Mesothelial cell of epicardium (in vitro differentiated cells): ENCODE data around the gene ASB15. TPM values are rescaled to one million over a fixed set of nuclear protein-coding genes. Genes with fewer than 3 reads are reported as not detected.

Experiments used
- DNase-seq, 2 experiments: peaks; one replicate each; pipeline ENCODE4 v3.0.0; 2021; ENCODE audit warnings: low spot score in 2 of 2; ENCODE audit not compliant: unreplicated experiment in 2 of 2
- H3K27ac Mint-ChIP-seq: 2 replicates; pipeline ENCODE4 v1.8.0; 2021; ENCODE audit warnings: mixed read lengths
- H3K27me3 Mint-ChIP-seq: 2 replicates; pipeline ENCODE4 v1.8.0; 2021; ENCODE audit warnings: low read depth, mixed read lengths
- H3K36me3 Mint-ChIP-seq: 2 replicates; pipeline ENCODE4 v1.8.0; 2021; ENCODE audit warnings: mixed read lengths
- H3K4me1 Mint-ChIP-seq: 2 replicates; pipeline ENCODE4 v1.8.0; 2021; ENCODE audit warnings: mixed read lengths
- H3K4me3 Mint-ChIP-seq: 2 replicates; pipeline ENCODE4 v1.8.0; 2021; ENCODE audit warnings: mild to moderate bottlenecking, moderate library complexity, mixed read lengths
- H3K9me3 Mint-ChIP-seq: 2 replicates; pipeline ENCODE4 v1.8.0; 2021; ENCODE audit warnings: mixed read lengths
- CTCF ChIP-seq: fragments of 200-600 bp; sonication (generic); IDR thresholded peaks from one replicate; pipeline ENCODE4 v1.5.0; 2021; ENCODE audit warnings: antibody characterized with exemption; ENCODE audit not compliant: unreplicated experiment
- total RNA-seq: library from RNA; stranded (reverse); gene quantifications from 3 replicates; pipeline ENCODE4 v1.2.1, GENCODE V29; 2021

Gene ASB15
- total RNA-seq, 1 donor from 2014 or later: not detected

DNA sequence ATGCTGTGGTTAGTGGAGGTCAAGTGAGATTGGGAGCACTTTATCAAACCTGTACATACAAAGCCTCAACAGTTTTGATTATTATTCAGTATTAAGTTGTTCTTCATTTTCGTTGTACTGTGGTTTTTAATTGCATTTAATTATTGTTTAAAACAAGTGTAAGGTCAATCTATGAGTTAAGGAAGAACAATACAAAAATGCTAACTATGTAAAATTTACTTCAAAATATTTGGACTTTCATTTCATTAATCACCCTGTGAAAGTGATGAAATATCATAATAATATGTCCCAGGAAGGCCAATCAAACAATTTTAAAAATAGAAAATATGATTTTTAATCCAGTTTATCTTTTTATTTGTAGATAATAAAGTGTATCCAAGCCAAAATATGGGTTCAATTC, 30.4 kb upstream of the ASB15 start:
- Mint-ChIP-seq H3K27ac (no peak overlapping the region), H3K4me3 (no peak overlapping the region), H3K36me3 (no peaks in the 10 kb centered on the region), H3K27me3 (no peaks in the 10 kb centered on the region), H3K9me3 (no peaks in the 10 kb centered on the region), H3K4me1 (peaks cover 2% of the 10 kb centered on the region)
- DNase-seq: no peak
- no peak for TF ChIP-seq CTCF

- H3K27ac Mint-ChIP-seq: no peak overlapping the region
- H3K27me3 Mint-ChIP-seq: no peaks in the 10 kb centered on the region
- TF ChIP-seq CTCF: no peak
- DNase-seq: no peak
- no peaks in the 10 kb centered on the region for H3K36me3 Mint-ChIP-seq
- H3K4me3 Mint-ChIP-seq: no peak overlapping the region
- peaks cover 2% of the 10 kb centered on the region for H3K4me1 Mint-ChIP-seq
- no peaks in the 10 kb centered on the region for H3K9me3 Mint-ChIP-seq
These were observed 29.9 kb upstream of the ASB15 start for GRCh38 chr7:123571684-123572083.

GRCh38 chr7:123573341-123573740, 28.3 kb upstream of the ASB15 start:
- Mint-ChIP-seq H3K36me3 (no peaks in the 10 kb centered on the region), H3K9me3 (no peaks in the 10 kb centered on the region), H3K4me3 (no peak overlapping the region), H3K27me3 (peaks cover 2% of the 10 kb centered on the region), H3K27ac (no peak overlapping the region), H3K4me1 (peaks cover 2% of the 10 kb centered on the region)
- DNase-seq: no peak
- TF ChIP-seq CTCF: no peak

GRCh38 chr7:123573896-123574467, 27.6 kb upstream of the ASB15 start:
- Mint-ChIP-seq H3K27me3 (peaks cover 2% of the 10 kb centered on the region), H3K4me3 (no peak overlapping the region), H3K4me1 (peaks cover 2% of the 10 kb centered on the region), H3K27ac (no peak overlapping the region), H3K9me3 (no peaks in the 10 kb centered on the region), H3K36me3 (no peaks in the 10 kb centered on the region)
- TF ChIP-seq CTCF: no peak
- DNase-seq: no peak

- H3K4me1 Mint-ChIP-seq: peaks cover 5% of the 10 kb centered on the region
- H3K27ac Mint-ChIP-seq: no peak overlapping the region
These were observed 22.2 kb upstream of the ASB15 start for GRCh38 chr7:123579416-123579815.

More at GRCh38 chr7:123579416-123579815, 22.2 kb upstream of the ASB15 start:
- Mint-ChIP-seq H3K27me3 (peaks cover 2% of the 10 kb centered on the region), H3K9me3 (no peaks in the 10 kb centered on the region), H3K4me3 (no peak overlapping the region), H3K36me3 (no peaks in the 10 kb centered on the region)
- no peak for TF ChIP-seq CTCF
- DNase-seq: no peak
